Progenitor cell of endocrine pancreas (in vitro differentiated cells): ENCODE measurements around the gene JADE2. TPM values are rescaled to one million over a fixed set of nuclear protein-coding genes. Genes with fewer than 3 reads are reported as not detected.
"Not testable (repeated sequence)": the region's sequence is repeated elsewhere in the genome, so short reads cannot be mapped to it uniquely, and the experiment has no call there.

ENCODE experiments used
- DNase-seq: peaks from one replicate; pipeline ENCODE4 v3.0.0; 2021; ENCODE audit warnings: low spot score; ENCODE audit not compliant: unreplicated experiment
- H3K27ac Mint-ChIP-seq: 2 replicates; pipeline ENCODE4 v1.8.0; 2021; ENCODE audit warnings: mild to moderate bottlenecking, moderate library complexity, mixed read lengths
- H3K27me3 Mint-ChIP-seq: 2 replicates; pipeline ENCODE4 v1.8.0; 2021; ENCODE audit warnings: mixed read lengths
- H3K36me3 Mint-ChIP-seq: 2 replicates; pipeline ENCODE4 v1.8.0; 2022; ENCODE audit warnings: mixed read lengths; ENCODE audit not compliant: insufficient read depth
- H3K4me1 Mint-ChIP-seq: 2 replicates; pipeline ENCODE4 v1.8.0; 2021; ENCODE audit warnings: low read depth, mixed read lengths
- H3K4me3 Mint-ChIP-seq: 2 replicates; pipeline ENCODE4 v1.8.0; 2021; ENCODE audit warnings: low read depth, mild to moderate bottlenecking, moderate library complexity, mixed read lengths
- H3K9me3 Mint-ChIP-seq: 2 replicates; pipeline ENCODE4 v1.8.0; 2021; ENCODE audit warnings: low read depth, mixed read lengths
- CTCF ChIP-seq: fragments of 200-600 bp; sonication (generic); IDR thresholded peaks from one replicate; pipeline ENCODE4 v1.5.0; 2021; ENCODE audit warnings: antibody characterized with exemption, mild to moderate bottlenecking; ENCODE audit not compliant: unreplicated experiment
- total RNA-seq: library from RNA; stranded (reverse); gene quantifications from 2 replicates; pipeline ENCODE4 v1.2.1, GENCODE V29; 2021

Gene JADE2
- total RNA-seq, 1 donor from 2014 or later, result 6.7 TPM

GRCh38 chr5:134490925-134491271 is 34.6 kb upstream of the JADE2 start:
- Mint-ChIP-seq H3K27me3 (no peaks in the 10 kb centered on the region), H3K4me3 (no peak overlapping the region), H3K36me3 (no peaks in the 10 kb centered on the region), H3K4me1 (no peaks in the 10 kb centered on the region), H3K27ac (no peak overlapping the region), H3K9me3 (no peaks in the 10 kb centered on the region)
- no peak for TF ChIP-seq CTCF
- no peak for DNase-seq

- H3K36me3 Mint-ChIP-seq, result no peaks in the 10 kb centered on the region
- H3K27ac Mint-ChIP-seq, result no peak overlapping the region
- TF ChIP-seq CTCF, result no peak
- H3K27me3 Mint-ChIP-seq, result no peaks in the 10 kb centered on the region
- no peaks in the 10 kb centered on the region for H3K9me3 Mint-ChIP-seq
- H3K4me3 Mint-ChIP-seq, result no peak overlapping the region
- H3K4me1 Mint-ChIP-seq, result no peaks in the 10 kb centered on the region
- no peak for DNase-seq
Observed at GRCh38 chr5:134491841-134492442, 33.5 kb upstream of the JADE2 start.

- H3K27ac Mint-ChIP-seq, result no peak overlapping the region
- H3K4me3 Mint-ChIP-seq, result no peak overlapping the region
- H3K9me3 Mint-ChIP-seq, result no peaks in the 10 kb centered on the region
Observed at GRCh38 chr5:134492568-134492967, 32.9 kb upstream of the JADE2 start.

GRCh38 chr5:134493461-134494055 is 31.9 kb upstream of the JADE2 start:
- no peak for TF ChIP-seq CTCF
- Mint-ChIP-seq H3K27ac (no peak overlapping the region), H3K4me3 (no peak overlapping the region), H3K36me3 (no peaks in the 10 kb centered on the region), H3K4me1 (peaks cover 3% of the 10 kb centered on the region), H3K9me3 (no peaks in the 10 kb centered on the region), H3K27me3 (no peaks in the 10 kb centered on the region)
- no peak for DNase-seq

More at GRCh38 chr5:134492568-134492967, 32.9 kb upstream of the JADE2 start:
- Mint-ChIP-seq H3K27me3 (no peaks in the 10 kb centered on the region), H3K36me3 (no peaks in the 10 kb centered on the region), H3K4me1 (no peaks in the 10 kb centered on the region)
- no peak for TF ChIP-seq CTCF
- DNase-seq, result no peak

- Mint-ChIP-seq H3K36me3 (no peaks in the 10 kb centered on the region), H3K27me3 (no peaks in the 10 kb centered on the region), H3K9me3 (no peaks in the 10 kb centered on the region), H3K4me1 (peaks cover 3% of the 10 kb centered on the region), H3K27ac (no peak overlapping the region), H3K4me3 (no peak overlapping the region)
- no peak for DNase-seq
- TF ChIP-seq CTCF, result no peak
Observed at GRCh38 chr5:134494780-134495179, 30.7 kb upstream of the JADE2 start.

- not testable (repeated sequence) for DNase-seq, H3K27ac Mint-ChIP-seq, H3K36me3 Mint-ChIP-seq, H3K4me3 Mint-ChIP-seq, H3K27me3 Mint-ChIP-seq, H3K4me1 Mint-ChIP-seq, H3K9me3 Mint-ChIP-seq
Observed at GRCh38 chr5:134499905-134500304, 25.6 kb upstream of the JADE2 start.
